Placental pericyte (primary cell): ENCODE measurements around the gene FBXO41. TPM values are rescaled to one million over a fixed set of nuclear protein-coding genes. Genes with fewer than 3 reads are reported as not detected.

Experiments
- small RNA-seq: library from RNA; depleted of rRNA; stranded (forward); fragments of <200 nt; gene quantifications from one replicate; pipeline ENCODE3, GENCODE V24; 2012; ENCODE audit warnings: low replicate concordance
- total RNA-seq: library from RNA; depleted of rRNA; stranded (reverse); fragments of >200 nt; gene quantifications from 2 replicates; pipeline ENCODE4 v1.2.3, GENCODE V29; 2012

Gene FBXO41, protein sequence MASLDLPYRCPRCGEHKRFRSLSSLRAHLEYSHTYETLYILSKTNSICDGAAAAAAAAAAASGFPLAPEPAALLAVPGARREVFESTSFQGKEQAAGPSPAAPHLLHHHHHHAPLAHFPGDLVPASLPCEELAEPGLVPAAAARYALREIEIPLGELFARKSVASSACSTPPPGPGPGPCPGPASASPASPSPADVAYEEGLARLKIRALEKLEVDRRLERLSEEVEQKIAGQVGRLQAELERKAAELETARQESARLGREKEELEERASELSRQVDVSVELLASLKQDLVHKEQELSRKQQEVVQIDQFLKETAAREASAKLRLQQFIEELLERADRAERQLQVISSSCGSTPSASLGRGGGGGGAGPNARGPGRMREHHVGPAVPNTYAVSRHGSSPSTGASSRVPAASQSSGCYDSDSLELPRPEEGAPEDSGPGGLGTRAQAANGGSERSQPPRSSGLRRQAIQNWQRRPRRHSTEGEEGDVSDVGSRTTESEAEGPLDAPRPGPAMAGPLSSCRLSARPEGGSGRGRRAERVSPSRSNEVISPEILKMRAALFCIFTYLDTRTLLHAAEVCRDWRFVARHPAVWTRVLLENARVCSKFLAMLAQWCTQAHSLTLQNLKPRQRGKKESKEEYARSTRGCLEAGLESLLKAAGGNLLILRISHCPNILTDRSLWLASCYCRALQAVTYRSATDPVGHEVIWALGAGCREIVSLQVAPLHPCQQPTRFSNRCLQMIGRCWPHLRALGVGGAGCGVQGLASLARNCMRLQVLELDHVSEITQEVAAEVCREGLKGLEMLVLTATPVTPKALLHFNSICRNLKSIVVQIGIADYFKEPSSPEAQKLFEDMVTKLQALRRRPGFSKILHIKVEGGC
- 1.4 and 1.5 TPM in 2 replicates for total RNA-seq

DNA sequence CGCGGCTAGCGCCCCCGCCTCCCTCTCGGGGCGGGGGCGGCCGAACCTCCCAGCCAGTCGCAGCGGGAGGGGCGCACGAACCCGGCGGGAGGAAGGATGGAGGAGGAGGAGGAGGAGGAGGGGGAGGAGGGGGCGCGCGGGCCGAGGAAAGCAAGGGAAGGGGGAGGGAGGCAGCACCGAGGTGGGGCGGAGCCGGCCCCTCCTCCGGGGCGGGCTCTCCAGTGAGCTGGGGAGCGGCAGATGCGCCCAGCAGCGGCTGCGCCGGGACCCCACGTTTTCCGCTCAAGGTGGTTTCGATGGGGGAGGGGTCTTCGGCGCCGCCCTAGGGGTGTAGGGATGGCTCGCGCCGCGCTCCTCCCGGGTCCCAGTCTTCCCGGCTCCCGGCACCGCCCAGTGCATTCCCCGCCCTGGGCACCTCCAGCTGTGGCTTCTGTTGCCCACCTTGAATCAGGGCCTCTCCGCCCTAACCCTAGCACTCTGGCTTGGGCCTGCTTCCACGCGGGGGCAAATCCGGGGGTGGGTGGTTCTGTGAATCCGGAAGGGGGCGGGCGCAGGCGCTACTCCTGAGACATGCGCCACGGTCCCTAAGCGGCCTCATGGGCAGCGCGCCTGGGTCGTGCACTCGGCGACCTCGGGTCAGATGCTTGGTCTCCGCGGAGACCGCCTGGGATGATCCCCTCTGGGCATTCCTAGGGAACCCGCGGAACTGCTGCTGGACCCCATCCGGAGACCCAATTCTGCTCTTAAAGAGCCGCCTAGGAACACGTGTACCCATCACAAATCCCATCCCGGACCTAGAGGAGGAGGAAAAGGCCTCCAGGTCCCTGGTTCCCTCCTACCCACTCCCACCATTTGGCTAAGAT is at the start of gene FBXO41:
Gene FBXO41 (minus strand): TSS at position 183 of the 863 bp plus-strand sequence. CDS start 14,848 bp downstream, outside the sequence.

DNA sequence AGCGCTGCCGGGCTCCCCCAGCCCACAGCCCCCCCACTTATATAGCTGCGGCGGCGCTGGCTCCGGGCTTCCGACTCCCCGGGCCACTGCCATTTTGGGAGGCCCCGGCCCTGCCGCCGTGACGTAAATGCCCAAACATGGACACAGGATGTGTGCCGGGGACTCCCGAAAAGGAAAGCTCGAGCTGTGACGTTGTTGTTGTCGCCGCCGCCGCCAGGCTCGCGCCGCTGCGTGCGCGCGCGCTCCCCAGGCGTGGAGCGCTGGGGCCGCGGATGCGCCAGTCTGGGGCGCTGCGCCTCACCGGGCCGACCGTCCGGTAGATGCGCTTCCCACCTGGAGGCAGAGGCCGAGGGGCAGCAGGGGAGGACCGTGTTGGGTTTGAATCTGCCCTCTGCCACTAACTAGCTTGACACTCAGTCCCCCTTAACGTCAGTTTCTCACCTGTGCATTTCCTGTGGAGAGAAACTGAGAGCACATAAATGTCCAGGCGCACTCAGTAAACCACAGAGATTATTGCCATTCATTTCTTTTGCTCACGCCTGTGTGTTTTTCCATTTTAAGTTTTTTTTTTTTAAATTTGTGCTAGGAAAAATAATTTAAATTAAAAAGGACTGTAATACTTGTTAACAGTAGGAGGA is 9.4 kb upstream of the FBXO41 start, which contains the start of gene EGR4:
Gene EGR4 (minus strand): TSS at position 15 of the 638 bp plus-strand sequence. CDS start 231 bp downstream, outside the sequence.

DNA sequence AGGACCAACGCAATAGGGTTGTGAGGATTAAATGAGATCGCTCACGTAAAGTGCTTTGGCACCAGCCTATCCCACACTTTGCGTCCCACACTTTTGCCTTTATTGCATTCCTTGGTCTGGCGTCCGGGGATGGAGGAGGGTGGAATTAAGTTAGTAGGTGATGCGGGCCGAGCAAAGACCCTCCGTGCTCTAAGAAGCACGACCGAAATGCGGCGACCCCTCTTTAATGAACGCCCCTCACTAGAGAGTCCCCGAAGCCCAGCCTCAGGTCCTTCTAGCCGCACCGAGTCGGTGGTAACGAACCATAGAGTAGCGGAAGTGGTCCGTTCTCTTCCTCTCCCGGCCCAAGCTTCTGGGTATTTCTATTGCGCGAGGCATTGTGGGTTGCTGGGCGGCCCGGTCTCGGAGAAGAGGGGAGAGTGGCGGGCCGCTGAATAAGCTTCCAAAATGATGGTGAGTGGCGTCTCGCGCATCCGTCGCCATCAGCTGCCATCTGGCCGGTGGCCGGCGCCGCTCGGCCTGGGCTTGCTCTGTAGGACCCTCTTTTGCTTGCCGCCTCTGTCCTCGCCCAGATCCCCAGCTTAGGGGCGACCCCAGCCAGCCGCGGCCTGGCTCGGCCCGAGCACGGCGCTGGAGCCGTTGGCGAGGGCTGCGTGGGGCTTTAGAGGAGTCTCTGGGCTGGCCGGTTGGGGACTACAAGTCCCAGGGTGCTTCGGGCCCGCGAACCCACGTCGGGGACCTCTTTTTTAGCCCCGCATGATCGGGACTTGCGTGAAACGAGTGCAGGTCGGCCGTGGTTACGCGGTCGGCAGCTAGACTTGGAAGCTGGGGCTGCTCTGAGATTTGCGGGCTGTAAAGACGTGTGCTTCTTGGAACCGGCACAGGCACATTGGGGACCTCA is 50.1 kb downstream of the FBXO41 start, which contains the start of gene CCT7:
Gene CCT7 (plus strand): TSS at position 377 of the 901 bp plus-strand sequence. CDS start 71 bp downstream, at position 448.

DNA sequence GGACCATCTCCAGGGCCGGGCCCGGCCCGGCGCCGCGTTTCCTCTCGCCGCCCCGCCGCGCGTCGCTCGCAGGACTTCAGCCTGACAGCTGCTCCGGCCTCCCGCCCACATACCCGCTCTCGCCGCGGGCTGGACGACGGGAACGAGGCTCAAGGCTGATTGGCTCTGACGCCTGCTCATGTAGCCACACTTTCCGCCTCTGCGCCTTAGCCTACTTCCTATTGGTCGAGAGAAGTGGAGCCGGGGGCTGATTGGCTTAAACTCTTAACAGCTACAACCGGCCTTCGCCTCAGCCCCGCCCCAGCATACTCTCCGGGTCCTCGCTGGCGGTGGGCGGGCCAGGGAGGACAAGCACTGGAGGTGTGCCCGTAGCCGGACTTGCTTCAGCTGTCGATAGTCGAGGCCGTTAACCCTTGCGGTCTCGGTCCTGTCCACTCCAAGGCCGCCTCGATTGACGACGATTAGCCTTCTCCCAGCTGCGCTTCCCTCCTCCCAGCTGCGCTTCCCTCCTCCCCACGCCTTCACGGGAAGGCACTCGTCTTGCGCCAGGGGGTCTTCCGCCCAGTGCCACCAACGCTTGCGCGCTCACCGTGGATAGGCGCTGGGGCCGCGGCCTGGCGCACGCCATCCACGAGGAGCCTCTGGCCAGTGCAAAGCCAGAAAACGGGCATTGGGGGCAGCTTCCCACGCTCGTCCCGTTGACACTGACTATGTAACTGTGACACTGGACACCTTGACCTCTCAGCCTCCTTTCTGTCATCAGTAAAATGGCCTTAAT is 50.9 kb downstream of the FBXO41 start, which contains the start of gene PRADC1:
Gene PRADC1 (minus strand): TSS at position 86 of the 778 bp plus-strand sequence. CDS start 79 bp downstream, at position 7.

DNA sequence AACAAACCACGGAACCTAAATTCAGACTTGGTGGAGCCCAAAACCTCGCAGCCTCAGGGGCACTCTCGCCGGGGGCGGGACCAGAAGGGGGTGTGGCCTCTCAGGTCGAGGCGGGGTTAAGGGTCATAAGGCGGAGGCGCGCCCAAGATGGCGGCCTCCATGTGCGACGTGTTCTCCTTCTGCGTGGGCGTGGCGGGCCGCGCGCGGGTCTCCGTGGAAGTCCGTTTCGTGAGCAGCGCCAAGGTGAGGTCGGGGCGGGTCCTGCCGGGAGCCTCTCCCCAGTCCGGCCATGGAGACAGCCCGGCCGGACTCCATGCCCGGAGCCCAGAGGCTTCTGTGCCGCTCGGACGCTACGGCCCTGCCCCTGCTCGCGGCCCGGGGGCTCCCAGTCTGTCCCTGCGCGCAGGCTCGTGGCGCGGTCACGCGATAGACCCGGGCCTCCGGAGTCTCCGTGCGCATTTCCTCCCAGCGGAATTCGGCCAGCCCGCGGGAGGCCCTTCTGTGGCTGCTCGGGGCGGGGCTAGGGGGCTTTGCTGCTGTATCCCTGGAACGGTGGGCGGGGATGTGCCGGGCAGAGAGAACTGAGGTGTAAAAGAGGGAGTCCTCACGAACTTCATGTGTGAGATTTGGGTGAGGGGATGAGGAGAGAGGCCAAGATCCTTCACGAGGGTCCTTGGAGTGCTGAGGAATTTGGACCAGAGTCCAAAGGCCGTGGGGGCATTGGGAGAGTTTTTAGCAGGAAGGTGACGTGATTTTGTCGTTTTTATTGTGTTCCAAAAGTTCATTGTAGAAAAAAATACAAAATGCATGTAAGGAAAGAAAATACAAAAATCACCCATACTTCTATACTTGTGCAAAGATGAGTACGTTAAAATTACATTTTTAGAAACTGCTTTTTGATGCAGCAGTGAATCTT is 69.9 kb downstream of the FBXO41 start, which contains the start of gene SMYD5:
Gene SMYD5 (plus strand): TSS at position 126 of the 916 bp plus-strand sequence. CDS start 22 bp downstream, at position 148.

Small RNAs within 50 kb of the gene (small RNA-seq; reads per million reads assigned to genes)
- gene RNU6-111P, result not detected

Other genes with a start within 250 kb of the FBXO41 start
- 9.6 and 18.8 TPM in 2 replicates for gene SFXN5, start 212.8 kb downstream of the FBXO41 start, total RNA-seq
- gene RAB11FIP5, start 171.5 kb downstream of the FBXO41 start, total RNA-seq, result 25.6 and 51.0 TPM in 2 replicates
- not detected in 2 replicates for gene NOTO, start 81.9 kb downstream of the FBXO41 start, total RNA-seq
- gene SMYD5, start 70.2 kb downstream of the FBXO41 start, total RNA-seq, result 24.3 and 29.5 TPM in 2 replicates
- 5.9 and 30.2 TPM in 2 replicates for gene PRADC1, start 51.2 kb downstream of the FBXO41 start, total RNA-seq
- 221 and 323 TPM in 2 replicates for gene CCT7, start 50.2 kb downstream of the FBXO41 start, total RNA-seq
- gene EGR4, start 9.1 kb upstream of the FBXO41 start, total RNA-seq, result not detected in 2 replicates
- 12.0 and 30.2 TPM in 2 replicates for gene ALMS1, start 101.4 kb upstream of the FBXO41 start, total RNA-seq